GM21717 (cell line): Measurements from ENCODE around the gene SNRPB.

ENCODE experiments used
- ATAC-seq: cut with Tn5 transposase; IDR thresholded peaks from one replicate; pipeline ENCODE4 v1.9.1; 2021; ENCODE audit warnings: mild to moderate bottlenecking, moderate library complexity; ENCODE audit not compliant: unreplicated experiment

SNRPB gene

DNA sequence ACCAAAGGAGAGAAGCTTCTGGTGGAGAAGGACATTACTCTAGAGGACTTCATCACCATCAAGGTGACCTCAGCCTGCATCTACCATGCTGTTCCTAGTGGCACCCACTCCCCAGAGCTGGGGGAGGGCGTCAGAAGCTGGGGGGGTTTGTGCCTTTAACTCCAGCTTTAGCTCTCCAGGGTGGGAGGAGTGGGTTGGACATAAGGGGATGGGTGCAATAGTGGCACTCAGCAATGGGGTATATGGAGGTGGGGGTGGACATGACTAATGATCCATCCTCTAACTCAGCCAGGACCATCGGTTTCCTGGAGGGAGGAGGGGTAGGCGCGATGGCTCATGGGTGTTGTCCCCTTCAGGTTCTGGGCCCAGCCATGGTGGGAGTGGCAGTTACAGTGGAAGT lies 40.1 kb downstream of the SNRPB start:
- no peak for ATAC-seq

DNA sequence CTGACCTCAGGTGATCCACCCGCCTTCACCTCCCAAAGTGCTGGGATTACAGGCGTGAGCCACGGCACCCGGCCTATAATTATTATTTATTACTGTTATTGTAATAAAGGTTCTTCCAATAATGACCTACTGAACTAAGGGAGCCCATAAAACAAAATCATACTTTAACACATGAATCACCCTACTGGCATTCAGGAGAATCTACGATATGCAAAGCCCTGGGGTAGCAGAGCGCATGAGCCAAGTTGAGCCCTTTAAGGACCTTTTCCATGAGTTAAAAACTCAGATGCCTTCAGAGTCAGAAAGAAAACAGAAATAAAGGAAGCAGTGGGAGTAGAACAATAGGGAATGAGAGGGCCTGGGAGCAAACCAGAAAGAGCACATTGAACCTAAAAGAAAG lies 41.5 kb downstream of the SNRPB start:
- ATAC-seq, result no peak

GRCh38 chr20:2421247-2421646 lies 49.3 kb downstream of the SNRPB start:
- no peak for ATAC-seq

GRCh38 chr20:2420510-2420909 lies 50.1 kb downstream of the SNRPB start:
- ATAC-seq, result no peak

- ATAC-seq, result no peak
Measured at GRCh38 chr20:2418388-2418787, 52.2 kb downstream of the SNRPB start.

DNA sequence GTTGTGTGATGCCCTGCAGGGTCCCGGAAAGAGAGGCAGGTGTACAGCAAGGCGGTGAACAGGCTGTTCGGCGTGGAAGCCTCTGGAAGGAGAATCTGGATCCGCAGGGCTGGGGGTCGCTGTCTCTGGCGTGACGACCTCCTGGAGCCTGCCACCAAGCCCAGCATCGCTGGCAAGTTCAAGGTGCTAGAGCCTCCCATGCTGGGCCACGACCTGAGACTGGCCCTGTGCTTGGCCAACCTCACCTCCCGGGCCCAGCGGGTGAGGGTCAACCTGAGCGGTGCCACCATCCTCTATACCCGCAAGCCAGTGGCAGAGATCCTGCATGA lies 53.4 kb downstream of the SNRPB start:
- ATAC-seq, result no peak

DNA sequence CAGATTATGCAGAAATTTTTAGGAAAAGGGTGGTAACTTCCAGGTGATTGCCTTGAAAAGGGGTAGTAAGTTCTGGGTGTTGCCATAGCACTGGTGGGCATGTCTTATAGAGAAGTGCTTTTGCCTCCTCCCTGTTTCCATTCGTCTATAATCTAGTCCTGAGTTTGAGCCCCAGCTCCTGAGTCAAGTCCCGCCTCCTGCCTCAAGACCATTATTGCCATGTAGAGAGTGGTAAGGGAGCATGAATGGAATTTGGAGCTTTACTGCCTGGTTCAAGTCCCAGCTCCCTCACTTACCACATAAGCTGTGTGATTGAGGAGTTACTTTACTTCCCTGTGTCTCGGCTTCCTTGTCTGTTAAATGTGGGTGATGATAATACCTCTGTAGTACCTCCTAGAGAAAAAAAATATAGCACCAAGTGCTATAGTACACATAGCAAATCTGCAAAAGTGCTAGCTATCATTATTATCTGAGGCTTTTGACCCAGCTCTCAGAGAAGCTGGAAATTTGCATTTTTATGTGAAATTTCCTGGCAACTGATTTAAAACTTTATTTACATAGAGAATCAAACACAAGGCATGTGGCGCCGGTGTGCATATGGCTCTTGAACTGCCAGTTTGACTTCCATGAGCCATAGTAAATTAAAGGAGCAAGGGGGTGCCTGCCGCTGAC lies 53.9 kb downstream of the SNRPB start:
- ATAC-seq, result no peak
